Cardiac muscle cell (in vitro differentiated cells and primary cell): ENCODE data around the gene KLF7. TPM values are rescaled to one million over a fixed set of nuclear protein-coding genes. Genes with fewer than 3 reads are reported as not detected.

Source experiments
- DNase-seq, 2 donors: peaks; one replicate each; pipeline versions ENCODE4 v3.0.0 to v3.0.0-alpha.2; 2010 to 2017; ENCODE audit warnings: low read depth in 1 of 2, low spot score in 1 of 2
- H3K27ac ChIP-seq: fragments of 200-600 bp; sonication (generic); 2 replicates; pipeline ENCODE4 v1.5.1; 2016
- H3K27me3 ChIP-seq: fragments of 200-600 bp; sonication (generic); 2 replicates; pipeline ENCODE4 v1.6.0; 2016; ENCODE audit warnings: control low read depth
- H3K36me3 ChIP-seq: fragments of 200-600 bp; sonication (generic); 2 replicates; pipeline ENCODE4 v1.5.1; 2016; ENCODE audit warnings: control low read depth
- H3K4me1 ChIP-seq: fragments of 200-600 bp; sonication (generic); 2 replicates; pipeline ENCODE4 v1.8.1; 2017; ENCODE audit warnings: low read depth, mild to moderate bottlenecking, mixed run types
- H3K4me3 ChIP-seq: fragments of 200-600 bp; sonication (generic); 2 replicates; pipeline ENCODE4 v1.5.1; 2016; ENCODE audit warnings: mild to moderate bottlenecking
- H3K9me3 ChIP-seq: fragments of 200-600 bp; sonication (generic); 2 replicates; pipeline ENCODE4 v1.5.1; 2017; ENCODE audit warnings: low read depth, mild to moderate bottlenecking, control low read depth
- polyA plus RNA-seq: library from polyadenylated mRNA; unstranded; fragments of >200 nt; fragmentation: Nextera tagmentation; extraction: Ambion mirVana; gene quantifications from 2 replicates; pipeline ENCODE4 v1.2.1, GENCODE V29; 2016
- total RNA-seq: library from RNA; depleted of rRNA; stranded (reverse); fragments of >200 nt; gene quantifications from 2 replicates; pipeline ENCODE4 v1.2.3, GENCODE V29; 2016
- TF ChIP-seq, protein P1 (sequence below): IDR thresholded peaks from 2 replicates; pipeline ENCODE4 v1.5.1; 2012; ENCODE audit warnings: low read depth, mild to moderate bottlenecking, low read length

The KLF7 gene
- total and polyA plus RNA-seq, 2 experiments from 2014 or later, result 8.3 to 9.3 TPM

- Histone ChIP-seq H3K36me3 (no peaks in the 10 kb centered on the region), H3K27ac (no peak overlapping the region), H3K27me3 (no peaks in the 10 kb centered on the region), H3K4me3 (no peak overlapping the region), H3K4me1 (peaks cover 4% of the 10 kb centered on the region), H3K9me3 (no peaks in the 10 kb centered on the region)
- no peak for DNase-seq
- TF ChIP-seq, protein P1, sequence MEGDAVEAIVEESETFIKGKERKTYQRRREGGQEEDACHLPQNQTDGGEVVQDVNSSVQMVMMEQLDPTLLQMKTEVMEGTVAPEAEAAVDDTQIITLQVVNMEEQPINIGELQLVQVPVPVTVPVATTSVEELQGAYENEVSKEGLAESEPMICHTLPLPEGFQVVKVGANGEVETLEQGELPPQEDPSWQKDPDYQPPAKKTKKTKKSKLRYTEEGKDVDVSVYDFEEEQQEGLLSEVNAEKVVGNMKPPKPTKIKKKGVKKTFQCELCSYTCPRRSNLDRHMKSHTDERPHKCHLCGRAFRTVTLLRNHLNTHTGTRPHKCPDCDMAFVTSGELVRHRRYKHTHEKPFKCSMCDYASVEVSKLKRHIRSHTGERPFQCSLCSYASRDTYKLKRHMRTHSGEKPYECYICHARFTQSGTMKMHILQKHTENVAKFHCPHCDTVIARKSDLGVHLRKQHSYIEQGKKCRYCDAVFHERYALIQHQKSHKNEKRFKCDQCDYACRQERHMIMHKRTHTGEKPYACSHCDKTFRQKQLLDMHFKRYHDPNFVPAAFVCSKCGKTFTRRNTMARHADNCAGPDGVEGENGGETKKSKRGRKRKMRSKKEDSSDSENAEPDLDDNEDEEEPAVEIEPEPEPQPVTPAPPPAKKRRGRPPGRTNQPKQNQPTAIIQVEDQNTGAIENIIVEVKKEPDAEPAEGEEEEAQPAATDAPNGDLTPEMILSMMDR, result no peak
Measured at GRCh38 chr2:207064128-207064690, 101.5 kb downstream of the KLF7 start.

- TF ChIP-seq, protein P1, result no peak
- Histone ChIP-seq H3K36me3 (no peaks in the 10 kb centered on the region), H3K4me3 (no peak overlapping the region), H3K27me3 (no peaks in the 10 kb centered on the region), H3K9me3 (no peaks in the 10 kb centered on the region), H3K27ac (no peak overlapping the region), H3K4me1 (peaks cover 4% of the 10 kb centered on the region)
- DNase-seq, result no peak
Measured at GRCh38 chr2:207061181-207061580, 104.6 kb downstream of the KLF7 start.

GRCh38 chr2:207055257-207055656, 110.5 kb downstream of the KLF7 start:
- H3K27me3 ChIP-seq, result no peaks in the 10 kb centered on the region
- no peak overlapping the region for H3K4me3 ChIP-seq
- no peak for DNase-seq
- no peaks in the 10 kb centered on the region for H3K4me1 ChIP-seq
- TF ChIP-seq, protein P1, result no peak
- H3K27ac ChIP-seq, result no peak overlapping the region
- no peaks in the 10 kb centered on the region for H3K9me3 ChIP-seq
- H3K36me3 ChIP-seq, result no peaks in the 10 kb centered on the region

DNA sequence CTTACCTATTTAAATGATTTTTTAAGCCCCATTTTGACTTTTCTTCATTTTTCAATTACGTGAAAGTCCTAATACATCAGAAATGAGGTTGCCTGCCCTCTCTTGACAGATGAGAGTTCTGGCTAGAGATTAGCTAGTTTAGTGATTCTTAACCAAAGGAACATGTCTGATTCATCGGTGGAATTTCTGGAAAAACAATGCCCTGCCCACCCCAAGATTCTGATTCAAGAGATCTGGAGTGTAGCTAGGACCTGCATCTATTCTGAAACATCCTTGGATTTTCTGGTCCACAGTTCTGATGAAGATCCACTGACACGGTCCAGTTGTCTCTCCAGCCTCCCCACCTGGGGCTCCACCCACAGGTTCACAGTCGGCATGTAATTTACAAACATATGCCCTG, 111.2 kb downstream of the KLF7 start:
- Histone ChIP-seq H3K36me3 (no peaks in the 10 kb centered on the region), H3K4me3 (no peak overlapping the region), H3K4me1 (no peaks in the 10 kb centered on the region), H3K27ac (no peak overlapping the region), H3K27me3 (no peaks in the 10 kb centered on the region), H3K9me3 (no peaks in the 10 kb centered on the region)
- no peak for DNase-seq
- TF ChIP-seq, protein P1, result no peak

GRCh38 chr2:207051385-207051965, 114.3 kb downstream of the KLF7 start:
- Histone ChIP-seq H3K4me3 (no peak overlapping the region), H3K9me3 (no peaks in the 10 kb centered on the region), H3K27me3 (no peaks in the 10 kb centered on the region), H3K36me3 (no peaks in the 10 kb centered on the region), H3K4me1 (peaks cover 4% of the 10 kb centered on the region), H3K27ac (no peak overlapping the region)
- DNase-seq, result peak in 1 of 2 donors; percentile 6
- TF ChIP-seq, protein P1, result no peak
